Ureter (tissue), 1 donor: ENCODE measurements around the gene OR51E2. TPM values are rescaled to one million over a fixed set of nuclear protein-coding genes. Genes with fewer than 3 reads are reported as not detected.
"Not testable (repeated sequence)": the region's sequence is repeated elsewhere in the genome, so short reads cannot be mapped to it uniquely, and the experiment has no call there.

ENCODE experiments used
- DNase-seq: peaks from one replicate; pipeline ENCODE4 v3.0.0-alpha.2; 2020; ENCODE audit warnings: low spot score
- total RNA-seq: library from RNA; stranded (reverse); gene quantifications from one replicate; pipeline ENCODE4 v1.2.4, GENCODE V29; 2023
- donor health status: DM: yes; HTN: yes; CAD: no.

OR51E2 gene
- total RNA-seq: 7.4 TPM

- no peak for DNase-seq
Measured at GRCh38 chr11:4697585-4697984, at the start of gene OR51E2. OR51E2 (minus strand) TSS chr11:4697853; CDS start chr11:4682711, 15,142 bp downstream.

GRCh38 chr11:4740735-4741134, 43.1 kb upstream of the OR51E2 start:
- no peak for DNase-seq

- DNase-seq: no peak
Measured at GRCh38 chr11:4727171-4727570, 29.5 kb upstream of the OR51E2 start.

- DNase-seq: not testable (repeated sequence)
Measured at GRCh38 chr11:4722616-4723534, 25.2 kb upstream of the OR51E2 start.

- DNase-seq: no peak
Measured at GRCh38 chr11:4714300-4714699, 16.6 kb upstream of the OR51E2 start.

GRCh38 chr11:4713241-4713640, 15.6 kb upstream of the OR51E2 start:
- no peak for DNase-seq

- DNase-seq: no peak
Measured at GRCh38 chr11:4704790-4705334, 7.2 kb upstream of the OR51E2 start.

- no peak for DNase-seq
Measured at GRCh38 chr11:4704054-4704789, 6.6 kb upstream of the OR51E2 start, which contains the start of gene MMP26. MMP26 (plus strand) TSS chr11:4704784.

GRCh38 chr11:4700436-4700820, 2.8 kb upstream of the OR51E2 start:
- no peak for DNase-seq

- no peak for DNase-seq
Measured at GRCh38 chr11:4699697-4700435, 2.2 kb upstream of the OR51E2 start.

- no peak for DNase-seq
Measured at GRCh38 chr11:4695442-4695841, 2.2 kb downstream of the OR51E2 start.

GRCh38 chr11:4684631-4685285, 12.9 kb downstream of the OR51E2 start:
- no peak for DNase-seq

- no peak for DNase-seq
Measured at GRCh38 chr11:4682623-4683419, 14.8 kb downstream of the OR51E2 start.

GRCh38 chr11:4680341-4680740, 17.3 kb downstream of the OR51E2 start:
- DNase-seq: no peak

GRCh38 chr11:4677948-4678347, 19.7 kb downstream of the OR51E2 start:
- no peak for DNase-seq

- DNase-seq: no peak
Measured at GRCh38 chr11:4673781-4674180, 23.9 kb downstream of the OR51E2 start.

- DNase-seq: no peak
Measured at GRCh38 chr11:4672470-4672869, 25.2 kb downstream of the OR51E2 start.

GRCh38 chr11:4671741-4672140, 25.9 kb downstream of the OR51E2 start:
- no peak for DNase-seq

- DNase-seq: no peak
Measured at GRCh38 chr11:4665424-4665823, 32.2 kb downstream of the OR51E2 start.

GRCh38 chr11:4664786-4665185, 32.9 kb downstream of the OR51E2 start:
- DNase-seq: no peak
